Measurements from ENCODE around the gene KRTAP10-9.
"Not testable (repeated sequence)": the region's sequence is repeated elsewhere in the genome, so short reads cannot be mapped to it uniquely, and the experiment has no call there.

Gene KRTAP10-9

GRCh38 chr21:44626673-44627143 is at the start of gene KRTAP10-9:
TSS of gene KRTAP10-9 (plus strand) at chr21:44627093. CDS start at chr21:44627172, 79 bp downstream.
- DNase-seq (ENCODE audit: low spot score), result no peak

- no peak for DNase-seq (ENCODE audit: low spot score)
Measured at GRCh38 chr21:44578371-44579055, 48.4 kb upstream of the KRTAP10-9 start.

- DNase-seq (ENCODE audit: low spot score), result no peak
Measured at GRCh38 chr21:44579056-44579832, 47.6 kb upstream of the KRTAP10-9 start.

- DNase-seq (ENCODE audit: low spot score), result no peak
Measured at GRCh38 chr21:44579833-44580144, 47.1 kb upstream of the KRTAP10-9 start.

GRCh38 chr21:44580231-44580821 is 46.6 kb upstream of the KRTAP10-9 start, which contains the start of gene KRTAP10-5:
TSS of gene KRTAP10-5 (minus strand) at chr21:44580604. CDS start at chr21:44580578, 26 bp downstream.
- not testable (repeated sequence) for DNase-seq (ENCODE audit: low spot score)

GRCh38 chr21:44581158-44581557 is 45.7 kb upstream of the KRTAP10-9 start:
- no peak for DNase-seq (ENCODE audit: low spot score)

GRCh38 chr21:44582055-44582454 is 44.8 kb upstream of the KRTAP10-9 start:
- DNase-seq (ENCODE audit: low spot score), result no peak

GRCh38 chr21:44583089-44583799 is 43.6 kb upstream of the KRTAP10-9 start:
- DNase-seq (ENCODE audit: low spot score), result no peak

- no peak for DNase-seq (ENCODE audit: low spot score)
Measured at GRCh38 chr21:44583800-44584147, 43.1 kb upstream of the KRTAP10-9 start.

- no peak for DNase-seq (ENCODE audit: low spot score)
Measured at GRCh38 chr21:44585892-44586291, 41.0 kb upstream of the KRTAP10-9 start.

- no peak for DNase-seq (ENCODE audit: low spot score)
Measured at GRCh38 chr21:44589094-44589493, 37.8 kb upstream of the KRTAP10-9 start.

GRCh38 chr21:44589586-44590305 is 37.1 kb upstream of the KRTAP10-9 start:
- DNase-seq (ENCODE audit: low spot score), result no peak

GRCh38 chr21:44590311-44590721 is 36.6 kb upstream of the KRTAP10-9 start:
- no peak for DNase-seq (ENCODE audit: low spot score)

- DNase-seq (ENCODE audit: low spot score), result not testable (repeated sequence)
Measured at GRCh38 chr21:44590897-44591800, 35.7 kb upstream of the KRTAP10-9 start.

GRCh38 chr21:44591801-44592130 is 35.1 kb upstream of the KRTAP10-9 start:
- not testable (repeated sequence) for DNase-seq (ENCODE audit: low spot score)

- no peak for DNase-seq (ENCODE audit: low spot score)
Measured at GRCh38 chr21:44592446-44593311, 34.2 kb upstream of the KRTAP10-9 start, which contains the start of gene KRTAP10-6. TSS of gene KRTAP10-6 (minus strand) at chr21:44592505. CDS start at chr21:44592484, 21 bp downstream.

GRCh38 chr21:44593598-44594405 is 33.1 kb upstream of the KRTAP10-9 start:
- no peak for DNase-seq (ENCODE audit: low spot score)

- DNase-seq (ENCODE audit: low spot score), result no peak
Measured at GRCh38 chr21:44594406-44594916, 32.4 kb upstream of the KRTAP10-9 start.

All from kidney capillary endothelial cell (primary cell).